ENCODE data around the gene VAV2.

GRCh38 chr9:133953976-133954709, 38.0 kb downstream of the VAV2 start:
- no peak for TF ChIP-seq CTCF (conservative IDR thresholded peaks at IDR 0.05)
- no peak for TF ChIP-seq ZFX (IDR thresholded peaks at IDR 0.05)

All from C4-2B (cell line).